Brain microvascular endothelial cell (primary cell): Measurements from ENCODE around the gene MAP2K6.

ENCODE experiments used
- DNase-seq: peaks from one replicate; pipeline ENCODE4 v3.0.0-alpha.2; 2020
- H3K27ac ChIP-seq: fragments of 250-450 bp; sonication (Bioruptor Pico); 2 replicates; pipeline ENCODE4 v1.5.1; 2020; ENCODE audit warnings: mild to moderate bottlenecking, moderate library complexity
- H3K27me3 ChIP-seq: fragments of 250-450 bp; sonication (Bioruptor Pico); replicated peaks from 2 replicates; pipeline ENCODE4 v1.5.1; 2020; ENCODE audit warnings: mild to moderate bottlenecking
- H3K36me3 ChIP-seq: fragments of 250-450 bp; sonication (Bioruptor Pico); replicated peaks from 2 replicates; pipeline ENCODE4 v1.5.1; 2020; ENCODE audit warnings: mild to moderate bottlenecking
- H3K4me3 ChIP-seq: 2 replicates; pipeline ENCODE4 v1.5.1; 2011; ENCODE audit warnings: low read depth, mild to moderate bottlenecking, control low read depth, low read length, moderate library complexity
- CTCF ChIP-seq: IDR thresholded peaks from 2 replicates; pipeline ENCODE4 v1.5.1; 2011; ENCODE audit warnings: low read depth, mild to moderate bottlenecking, moderate library complexity, low read length, control low read depth, inconsistent platforms; ENCODE audit errors: missing control alignments
- in situ Hi-C: cut with HindIII; loops from 2 replicates; pipeline ENCODE4 v1.10.0; 2017; ENCODE audit warnings: low sequenced_read_pairs, low pct_ligation_motif_present

Gene MAP2K6

DNA sequence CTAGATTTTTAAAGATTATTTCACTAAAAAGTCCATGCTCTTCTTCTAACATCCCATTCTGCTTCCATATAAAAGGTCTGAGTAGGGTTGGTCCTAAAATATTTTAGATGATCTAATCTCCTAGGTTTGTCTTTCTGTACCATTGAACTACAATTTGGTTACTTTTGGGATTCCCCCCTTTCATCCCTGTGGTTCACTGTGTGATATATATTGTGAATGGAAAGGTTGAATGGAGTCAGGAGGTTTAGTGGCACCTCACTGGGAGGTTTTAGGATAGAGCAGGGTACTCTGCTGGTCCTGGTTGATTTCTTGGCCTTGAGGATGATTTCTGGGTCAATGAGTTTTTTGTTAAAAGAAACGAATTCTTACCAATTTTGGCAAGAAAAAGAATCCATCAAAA is 29.5 kb downstream of the MAP2K6 start:
- no peak for TF ChIP-seq CTCF
- DNase-seq, result no peak
- no peak overlapping the region for H3K27ac ChIP-seq
- H3K36me3 ChIP-seq, result no peaks in the 10 kb centered on the region
- no peaks in the 10 kb centered on the region for H3K27me3 ChIP-seq
- H3K4me3 ChIP-seq, result no peak overlapping the region
- in situ Hi-C loops, result no loop called here

DNA sequence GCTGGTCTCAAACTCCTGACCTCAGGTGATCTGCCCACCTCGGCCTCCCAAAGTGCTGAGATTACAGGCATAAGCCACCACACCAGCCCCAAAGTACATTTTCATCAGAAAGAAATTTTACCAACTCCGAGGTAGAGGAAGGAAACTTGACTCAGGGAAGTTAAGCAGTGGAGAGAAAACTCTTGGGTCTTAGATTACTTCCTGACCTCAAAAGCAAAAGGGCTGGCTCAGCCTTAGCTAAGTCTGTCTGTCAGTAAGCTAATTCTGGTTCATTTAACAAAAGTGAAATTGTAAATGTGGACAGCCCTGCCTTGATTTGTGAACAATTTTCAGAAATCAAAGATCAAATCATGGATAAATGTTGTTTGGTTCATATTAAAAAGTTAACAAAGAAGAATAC is 30.6 kb downstream of the MAP2K6 start:
- no peak for DNase-seq
- Histone ChIP-seq H3K36me3 (no peaks in the 10 kb centered on the region), H3K27ac (no peak overlapping the region), H3K4me3 (no peak overlapping the region), H3K27me3 (no peaks in the 10 kb centered on the region)
- in situ Hi-C loops, result no loop called here
- no peak for TF ChIP-seq CTCF

- Histone ChIP-seq H3K4me3 (no peak overlapping the region), H3K27ac (no peak overlapping the region), H3K36me3 (no peaks in the 10 kb centered on the region), H3K27me3 (no peaks in the 10 kb centered on the region)
- no peak for DNase-seq
- in situ Hi-C loops, result no loop called here
- TF ChIP-seq CTCF, result no peak
Measured at GRCh38 chr17:69447726-69448125, 33.2 kb downstream of the MAP2K6 start.

DNA sequence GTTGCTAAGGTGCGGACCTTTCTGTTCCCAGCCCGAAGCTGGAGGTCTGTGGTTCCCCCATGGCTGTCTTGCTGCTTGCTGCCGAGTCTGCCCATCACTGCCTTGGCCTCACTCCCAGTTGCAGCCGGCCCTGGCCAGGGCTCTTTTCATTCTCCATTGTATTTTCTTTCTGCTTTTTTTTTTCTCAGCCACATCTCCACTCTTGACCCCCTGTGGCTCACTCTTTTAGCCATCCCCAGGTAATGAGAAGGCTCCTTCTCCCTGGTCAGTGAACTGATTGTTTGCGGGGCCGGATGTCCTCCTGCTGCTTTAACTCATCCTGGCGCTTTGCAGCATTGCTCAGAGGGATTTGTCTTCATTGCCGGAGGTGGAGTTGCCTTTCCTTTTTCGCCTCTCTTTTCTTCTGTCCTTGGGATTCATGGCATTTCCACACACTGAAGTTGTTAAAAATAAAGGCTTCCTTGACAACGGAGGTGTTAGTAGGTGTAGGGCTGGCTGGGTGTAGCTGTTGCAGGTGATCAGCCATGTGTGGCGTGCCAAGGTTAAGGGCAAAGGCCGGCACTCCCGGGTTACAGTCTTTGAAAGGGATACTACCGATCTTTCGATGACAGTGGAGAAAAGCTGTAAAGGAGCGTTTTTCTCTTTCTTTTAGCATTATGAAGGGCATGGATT is 34.1 kb downstream of the MAP2K6 start:
- in situ Hi-C loops, result no loop called here
- no peaks in the 10 kb centered on the region for H3K36me3 ChIP-seq
- no peak for DNase-seq
- H3K27ac ChIP-seq, result no peak overlapping the region
- H3K27me3 ChIP-seq, result no peaks in the 10 kb centered on the region
- H3K4me3 ChIP-seq, result no peak overlapping the region
- no peak for TF ChIP-seq CTCF

GRCh38 chr17:69450131-69450530 is 35.6 kb downstream of the MAP2K6 start:
- DNase-seq, result no peak
- Histone ChIP-seq H3K27me3 (no peaks in the 10 kb centered on the region), H3K27ac (no peak overlapping the region), H3K4me3 (no peak overlapping the region), H3K36me3 (no peaks in the 10 kb centered on the region)
- in situ Hi-C loops, result no loop called here
- no peak for TF ChIP-seq CTCF

GRCh38 chr17:69450918-69451317 is 36.4 kb downstream of the MAP2K6 start:
- Histone ChIP-seq H3K4me3 (no peak overlapping the region), H3K27ac (no peak overlapping the region), H3K36me3 (no peaks in the 10 kb centered on the region), H3K27me3 (no peaks in the 10 kb centered on the region)
- in situ Hi-C loops, result no loop called here
- DNase-seq, result peak; percentile 12
- TF ChIP-seq CTCF, result no peak
